CD4-positive, alpha-beta T cell (primary cell): ENCODE data around the gene GAS2L1. TPM values are rescaled to one million over a fixed set of nuclear protein-coding genes. Genes with fewer than 3 reads are reported as not detected.

ENCODE experiments used
- ATAC-seq: fragments of 200-7000 bp; cut with Tn5 transposase; one replicate; pipeline ENCODE4 v1.10.0; 2022; ENCODE audit warnings: mild to moderate bottlenecking; ENCODE audit not compliant: poor library complexity
- CTCF ChIA-PET: fragments of 350-600 bp; sonication (Branson Sonifier 250); formaldehyde crosslinking; loops from one replicate; lab custom pipeline; 2021; ENCODE audit warnings: antibody characterized with exemption, inconsistent platforms; lab: Charles Lee
- POLR2A ChIA-PET: fragments of 350-600 bp; sonication (Branson Sonifier 250); formaldehyde crosslinking; loops from one replicate; lab custom pipeline; 2021; ENCODE audit warnings: antibody characterized with exemption, inconsistent platforms; lab: Charles Lee
- DNase-seq, 14 experiments: peaks; one replicate each; pipeline ENCODE4 v3.0.0-alpha.2; 2013 to 2020; ENCODE audit warnings: mixed read lengths in 2 of 14
- H3K27ac ChIP-seq, 2 donors: one replicate each; pipeline versions ENCODE4 v1.5.1 to v1.7.0; 2013; ENCODE audit warnings: low read length in 2 of 2, low read depth in 1 of 2, mild to moderate bottlenecking in 1 of 2
- H3K27me3 ChIP-seq, 2 experiments: 1 replicate in 1 of 2; 2 replicates in 1 of 2; pipeline versions ENCODE4 v1.6.1 to v1.7.0; 2013; ENCODE audit warnings: low read length in 2 of 2, control low read depth in 1 of 2, mild to moderate bottlenecking in 1 of 2, moderate library complexity in 1 of 2; ENCODE audit not compliant: insufficient read depth in 2 of 2, control insufficient read depth in 1 of 2
- H3K36me3 ChIP-seq: one replicate; pipeline ENCODE4 v1.6.1; 2013; ENCODE audit warnings: low read length, control low read depth; ENCODE audit not compliant: insufficient read depth
- H3K4me1 ChIP-seq: one replicate; pipeline ENCODE4 v1.6.1; 2013; ENCODE audit warnings: low read length, control low read depth; ENCODE audit not compliant: insufficient read depth
- H3K4me3 ChIP-seq: one replicate; pipeline ENCODE4 v1.5.1; 2013; ENCODE audit warnings: mild to moderate bottlenecking, low read length, moderate library complexity
- H3K9me3 ChIP-seq, 2 experiments: 1 replicate in 1 of 2; 2 replicates in 1 of 2; pipeline versions ENCODE4 v1.6.1 to v1.7.0; 2013; ENCODE audit warnings: low read length in 2 of 2, mild to moderate bottlenecking in 2 of 2, control low read depth in 1 of 2, moderate library complexity in 1 of 2; ENCODE audit not compliant: control insufficient read depth in 1 of 2, insufficient read depth in 1 of 2
- H3K27ac Mint-ChIP-seq: one replicate; pipeline ENCODE4 v1.8.0; 2020; ENCODE audit warnings: mixed read lengths
- H3K27me3 Mint-ChIP-seq: one replicate; pipeline ENCODE4 v1.8.0; 2021; ENCODE audit warnings: mixed read lengths
- H3K36me3 Mint-ChIP-seq: one replicate; pipeline ENCODE4 v1.8.0; 2021; ENCODE audit warnings: low read depth, mixed read lengths
- H3K4me1 Mint-ChIP-seq: one replicate; pipeline ENCODE4 v1.8.0; 2021; ENCODE audit warnings: low read depth, mixed read lengths
- H3K4me3 Mint-ChIP-seq: one replicate; pipeline ENCODE4 v1.8.0; 2020; ENCODE audit warnings: mild to moderate bottlenecking, mixed read lengths
- H3K9me3 Mint-ChIP-seq: one replicate; pipeline ENCODE4 v1.8.0; 2020; ENCODE audit warnings: mixed read lengths
- CTCF ChIP-seq: fragments of 200-600 bp; IDR thresholded peaks from one replicate; pipeline ENCODE4 v1.8.0; 2022; ENCODE audit warnings: antibody characterized with exemption, mild to moderate bottlenecking
- intact Hi-C, 2 experiments: fragments of 100-400 bp; cut with DNase I in 1 of 2; cut with micrococcal nuclease in 1 of 2; formaldehyde crosslinking; loops; one replicate each; pipeline versions ENCODE4 v1.15.1 to v1.9.0; 2023 to 2025; cut with DNase I, micrococcal nuclease
- total RNA-seq, 174 experiments: library from RNA in 2 of 174; stranded (reverse) in 2 of 174; gene quantifications; one replicate each; pipeline ENCODE4 v1.2.3 and lab custom pipeline; 2021 to 2026

The GAS2L1 gene
- total RNA-seq, 2 experiments from 2014 or later: 0.28 to 0.77 TPM

- DNase-seq: peak in 5 of 14 experiments; percentile 20 to 61 (median 52)
- no peak overlapping the region for H3K4me3 ChIP-seq
- peaks cover 0 to 9% of the 10 kb centered on the region in 2 experiments for H3K9me3 ChIP-seq
- H3K27ac ChIP-seq: no peak overlapping the region
- no peak for TF ChIP-seq CTCF
- H3K4me1 Mint-ChIP-seq: peaks cover 14% of the 10 kb centered on the region
- peaks cover 32 to 33% of the 10 kb centered on the region in 2 experiments for H3K27me3 ChIP-seq
- peak overlapping the region; percentile 34 for H3K4me3 Mint-ChIP-seq
- ATAC-seq: peak; percentile 43
- H3K27me3 Mint-ChIP-seq: peaks cover 41% of the 10 kb centered on the region
- no peaks in the 10 kb centered on the region for H3K9me3 Mint-ChIP-seq
- ChIA-PET POLR2A (no interaction called here), CTCF (no interaction called here)
- no peak overlapping the region for H3K27ac Mint-ChIP-seq
- H3K4me1 ChIP-seq: peaks cover 60% of the 10 kb centered on the region
- intact Hi-C loops: no loop called here
- H3K36me3 ChIP-seq: no peaks in the 10 kb centered on the region
- no peaks in the 10 kb centered on the region for H3K36me3 Mint-ChIP-seq
Observed at GRCh38 chr22:29308791-29309262, 2.4 kb downstream of the GAS2L1 start.

- Histone ChIP-seq H3K4me1 (peaks cover 67% of the 10 kb centered on the region), H3K4me3 (no peak overlapping the region), H3K9me3 (peaks cover 0 to 11% of the 10 kb centered on the region in 2 experiments), H3K36me3 (no peaks in the 10 kb centered on the region), H3K27ac (no peak overlapping the region), H3K27me3 (peaks cover 39 to 40% of the 10 kb centered on the region in 2 experiments)
- no peak for TF ChIP-seq CTCF
- ATAC-seq (no peak), DNase-seq (peak in 1 of 14 experiments; percentile 25)
- intact Hi-C loops: no loop called here
- no peaks in the 10 kb centered on the region for H3K36me3 Mint-ChIP-seq
- ChIA-PET POLR2A (no interaction called here), CTCF (no interaction called here)
- H3K27ac Mint-ChIP-seq: no peak overlapping the region
- no peaks in the 10 kb centered on the region for H3K9me3 Mint-ChIP-seq
- peaks cover 21% of the 10 kb centered on the region for H3K4me1 Mint-ChIP-seq
- no peak overlapping the region for H3K4me3 Mint-ChIP-seq
- H3K27me3 Mint-ChIP-seq: peaks cover 48% of the 10 kb centered on the region
Observed at GRCh38 chr22:29309332-29310064, 3.0 kb downstream of the GAS2L1 start.

GRCh38 chr22:29310065-29310862 lies 3.8 kb downstream of the GAS2L1 start:
- POLR2A ChIA-PET: no interaction called here
- H3K4me3 Mint-ChIP-seq: no peak overlapping the region
- H3K9me3 Mint-ChIP-seq: no peaks in the 10 kb centered on the region
- Histone ChIP-seq H3K36me3 (no peaks in the 10 kb centered on the region), H3K4me1 (peaks cover 72% of the 10 kb centered on the region), H3K27me3 (peaks cover 39 to 40% of the 10 kb centered on the region in 2 experiments), H3K27ac (no peak overlapping the region), H3K9me3 (peaks cover 0 to 11% of the 10 kb centered on the region in 2 experiments), H3K4me3 (no peak overlapping the region)
- no peak for ATAC-seq
- H3K4me1 Mint-ChIP-seq: peaks cover 24% of the 10 kb centered on the region
- peak in 1 of 14 experiments; percentile 25 for DNase-seq
- no peak for TF ChIP-seq CTCF
- no peak overlapping the region for H3K27ac Mint-ChIP-seq
- peaks cover 46% of the 10 kb centered on the region for H3K27me3 Mint-ChIP-seq
- intact Hi-C loops: no loop called here
- CTCF ChIA-PET: no interaction called here
- H3K36me3 Mint-ChIP-seq: no peaks in the 10 kb centered on the region
